Panc1 (cell line): Measurements from ENCODE around the gene FYCO1. TPM values are rescaled to one million over a fixed set of nuclear protein-coding genes. Genes with fewer than 3 reads are reported as not detected.

Source experiments
- ATAC-seq: fragments of 200-7000 bp; cut with Tn5 transposase; 2 replicates; pipeline ENCODE4 v1.9.1; 2020; ENCODE audit warnings: mild to moderate bottlenecking, moderate library complexity
- BruUV-seq: library from RNA; stranded (reverse); fragments of 400-500 nt; replicated peaks from 2 replicates; lab custom pipeline; 2021; lab: Mats Ljungman, UMichigan
- CTCF ChIA-PET: fragments of 300-600 bp; sonication (Branson Sonifier 250); formaldehyde crosslinking; loops from one replicate; lab custom pipeline; 2022; ENCODE audit warnings: antibody characterized with exemption; lab: Charles Lee
- POLR2A ChIA-PET: fragments of 300-600 bp; sonication (Branson Sonifier 250); formaldehyde crosslinking; loops from one replicate; lab custom pipeline; 2022; ENCODE audit warnings: antibody characterized with exemption; lab: Charles Lee
- DNase-seq: peaks from one replicate; pipeline ENCODE4 v3.0.0-alpha.2; 2010; ENCODE audit warnings: low read depth, low spot score
- H3K27ac ChIP-seq: 2 replicates; pipeline ENCODE4 v1.5.1; 2011; ENCODE audit warnings: mild to moderate bottlenecking, low read length, inconsistent platforms
- H3K27me3 ChIP-seq: fragments of 200-500 bp; sonication (Bioruptor generic); 2 replicates; pipeline ENCODE4 v1.6.0; 2014; ENCODE audit warnings: low read length, inconsistent platforms; ENCODE audit not compliant: control insufficient read depth, insufficient read depth
- H3K36me3 ChIP-seq: fragments of 200-500 bp; sonication (Bioruptor generic); 2 replicates; pipeline ENCODE4 v1.5.1; 2014; ENCODE audit warnings: inconsistent platforms, mild to moderate bottlenecking, low read length, moderate library complexity; ENCODE audit not compliant: control insufficient read depth, insufficient read depth
- H3K4me1 ChIP-seq: 2 replicates; pipeline ENCODE4 v1.5.1; 2011; ENCODE audit warnings: inconsistent platforms, mild to moderate bottlenecking, low read length, moderate library complexity; ENCODE audit not compliant: control insufficient read depth, insufficient read depth
- H3K4me3 ChIP-seq, 2 experiments: 2 replicates each; pipeline ENCODE4 v1.5.1; 2011 to 2012; ENCODE audit warnings: low read depth in 2 of 2, low read length in 2 of 2, mild to moderate bottlenecking in 2 of 2, inconsistent platforms in 1 of 2, moderate library complexity in 1 of 2
- H3K9me3 ChIP-seq: fragments of 200-500 bp; sonication (Bioruptor generic); 2 replicates; pipeline ENCODE4 v1.5.1; 2014; ENCODE audit warnings: low read depth, mild to moderate bottlenecking, inconsistent platforms, low read length, moderate library complexity; ENCODE audit not compliant: control insufficient read depth, insufficient read depth
- CTCF ChIP-seq: fragments of 450-650 bp; IDR thresholded peaks from 2 replicates; pipeline ENCODE4 v1.5.1; 2017; ENCODE audit warnings: mild to moderate bottlenecking
- POLR2AphosphoS5 ChIP-seq: IDR thresholded peaks from 2 replicates; pipeline ENCODE4 v1.6.1; 2012; ENCODE audit warnings: mild to moderate bottlenecking, low read depth, low read length, moderate library complexity
- REST ChIP-seq, 2 experiments: IDR thresholded peaks; 2 replicates each; pipeline ENCODE4 v1.6.1; 2011 to 2012; ENCODE audit warnings: low read depth in 2 of 2, control low read depth in 1 of 2, low read length in 1 of 2, mild to moderate bottlenecking in 1 of 2, moderate library complexity in 1 of 2; ENCODE audit not compliant: insufficient read depth in 1 of 2
- SIN3A ChIP-seq: IDR thresholded peaks from 2 replicates; pipeline ENCODE4 v1.6.1; 2012; ENCODE audit warnings: low read depth, mild to moderate bottlenecking, low read length, moderate library complexity, borderline replicate concordance; ENCODE audit not compliant: insufficient read depth
- TCF7L2 ChIP-seq: IDR thresholded peaks from 2 replicates; pipeline ENCODE4 v1.6.1; 2011; ENCODE audit warnings: mild to moderate bottlenecking, low read depth, low read length, inconsistent platforms
- in situ Hi-C: cut with HindIII; loops from 2 replicates; pipeline ENCODE4 v1.10.0; 2016; ENCODE audit warnings: low sequenced_read_pairs, low pct_unique_long_range_greater_than_20kb
- intact Hi-C: fragments of 100-400 bp; cut with micrococcal nuclease; formaldehyde crosslinking; loops from one replicate; pipeline ENCODE4 v1.10.0; 2022; ENCODE audit not compliant: unreplicated experiment
- total RNA-seq: library from RNA; stranded (reverse); gene quantifications from one replicate; pipeline ENCODE4 v1.2.1, GENCODE V29; 2021; ENCODE audit not compliant: unreplicated experiment

The FYCO1 gene
- total RNA-seq, 1 experiment from 2014 or later = 8.7 TPM

GRCh38 chr3:45972534-45973402 is 22.9 kb downstream of the FYCO1 start:
- BruUV-seq = no TSS peak
- ChIA-PET CTCF (no interaction called here), POLR2A (no interaction called here)
- Histone ChIP-seq H3K27ac (no peak overlapping the region), H3K27me3 (no peaks in the 10 kb centered on the region), H3K4me3 (no peak overlapping the region), H3K9me3 (no peaks in the 10 kb centered on the region), H3K36me3 (no peaks in the 10 kb centered on the region), H3K4me1 (no peaks in the 10 kb centered on the region)
- ATAC-seq (no peak), DNase-seq (no peak)
- intact Hi-C loops (no loop called here), in situ Hi-C loops (no loop called here)
- TF ChIP-seq SIN3A = no peak
- TF ChIP-seq CTCF = no peak
- no peak for TF ChIP-seq TCF7L2
- TF ChIP-seq REST (IDR thresholded peaks at IDR 0.05; ENCODE audit: insufficient read depth in 1 of 2, low read depth in 2 of 2, low read length in 1 of 2) = no peak
- no peak for TF ChIP-seq POLR2AphosphoS5

GRCh38 chr3:45969953-45970352 is 25.7 kb downstream of the FYCO1 start:
- in situ Hi-C loops (no loop called here), intact Hi-C loops (no loop called here)
- POLR2A ChIA-PET = no interaction called here
- TF ChIP-seq CTCF = no peak
- no peak for TF ChIP-seq REST (IDR thresholded peaks at IDR 0.05; ENCODE audit: insufficient read depth in 1 of 2, low read depth in 2 of 2, low read length in 1 of 2)
- TF ChIP-seq POLR2AphosphoS5 = no peak
- TF ChIP-seq TCF7L2 = no peak
- no peak for TF ChIP-seq SIN3A
- no peaks in the 10 kb centered on the region for H3K4me1 ChIP-seq
- H3K36me3 ChIP-seq = no peaks in the 10 kb centered on the region
- H3K27ac ChIP-seq = no peak overlapping the region
- no peak overlapping the region for H3K4me3 ChIP-seq
- no TSS peak for BruUV-seq
- CTCF ChIA-PET = no interaction called here
- DNase-seq (no peak), ATAC-seq (no peak)
- H3K27me3 ChIP-seq = no peaks in the 10 kb centered on the region
- H3K9me3 ChIP-seq = no peaks in the 10 kb centered on the region
